NCI-H146 (cell line): ENCODE results near the gene SPRR2B.
"Not testable (repeated sequence)": the region's sequence is repeated elsewhere in the genome, so short reads cannot be mapped to it uniquely, and the experiment has no call there.

Experiments used
- DNase-seq: peaks from one replicate; lab custom pipeline; 2025; lab: John Stamatoyannopoulos, UW

SPRR2B gene

GRCh38 chr1:153032677-153033308 lies 38.6 kb downstream of the SPRR2B start:
- no peak for DNase-seq

- DNase-seq: no peak
Measured at GRCh38 chr1:153032073-153032472, 39.3 kb downstream of the SPRR2B start.

- no peak for DNase-seq
Measured at GRCh38 chr1:153030895-153031294, 40.5 kb downstream of the SPRR2B start, which contains the start of gene SPRR1B. Gene SPRR1B (plus strand): TSS chr1:153031203. CDS start chr1:153032346, 1,143 bp downstream.

GRCh38 chr1:153028766-153029165 lies 42.6 kb downstream of the SPRR2B start:
- DNase-seq: no peak

- DNase-seq: no peak
Measured at GRCh38 chr1:153025797-153026196, 45.6 kb downstream of the SPRR2B start.

GRCh38 chr1:153024413-153024812 lies 47.0 kb downstream of the SPRR2B start:
- DNase-seq: no peak

GRCh38 chr1:153023109-153023508 lies 48.3 kb downstream of the SPRR2B start:
- no peak for DNase-seq

- not testable (repeated sequence) for DNase-seq
Measured at GRCh38 chr1:153022340-153022739, 49.1 kb downstream of the SPRR2B start.

GRCh38 chr1:153021829-153022228 lies 49.6 kb downstream of the SPRR2B start:
- DNase-seq: not testable (repeated sequence)
